SK-N-SH treated with all-trans-retinoic acid at 6 μM for 48 hours (cell line): Measurements from ENCODE around the gene NRDE2.

Experiments used
- ATAC-seq: fragments of 200-7000 bp; cut with Tn5 transposase; 3 replicates; pipeline ENCODE4 v1.9.1; 2020; ENCODE audit warnings: mild to moderate bottlenecking, moderate library complexity
- ARNTL ChIP-seq: fragments of 450-650 bp; formaldehyde crosslinking; IDR thresholded peaks from 2 replicates; pipeline ENCODE4 v1.5.0; 2020; ENCODE audit warnings: low read depth, mild to moderate bottlenecking, moderate library complexity, borderline replicate concordance
- CSDC2 ChIP-seq: fragments of 250-450 bp; sonication (Bioruptor Pico); IDR thresholded peaks from 2 replicates; pipeline ENCODE4 v1.5.0; 2020; ENCODE audit warnings: mild to moderate bottlenecking, moderate library complexity
- ESRRG ChIP-seq: fragments of 250-450 bp; sonication (Bioruptor Pico); IDR thresholded peaks from 2 replicates; pipeline ENCODE4 v1.6.1; 2021; ENCODE audit warnings: mild to moderate bottlenecking
- GLIS3 ChIP-seq: fragments of 250-450 bp; sonication (Bioruptor Pico); IDR thresholded peaks from 2 replicates; pipeline ENCODE4 v1.5.0; 2020; ENCODE audit warnings: mild to moderate bottlenecking, moderate library complexity
- ISL1 ChIP-seq: fragments of 250-450 bp; sonication (Bioruptor Pico); IDR thresholded peaks from 2 replicates; pipeline ENCODE4 v2.1.2; 2022; ENCODE audit warnings: mild to moderate bottlenecking, moderate library complexity
- OSR1 ChIP-seq: fragments of 250-450 bp; sonication (Bioruptor Pico); IDR thresholded peaks from 2 replicates; pipeline ENCODE4 v1.8.0; 2022; ENCODE audit warnings: moderate library complexity, mild to moderate bottlenecking, inconsistent platforms
- PPARA ChIP-seq: fragments of 250-450 bp; sonication (Bioruptor Pico); IDR thresholded peaks from 2 replicates; pipeline ENCODE4 v1.5.0; 2020; ENCODE audit warnings: mild to moderate bottlenecking, borderline replicate concordance
- RARB ChIP-seq: fragments of 250-450 bp; sonication (Bioruptor Pico); IDR thresholded peaks from 2 replicates; pipeline ENCODE4 v1.8.0; 2021; ENCODE audit warnings: mild to moderate bottlenecking, moderate library complexity
- SNAI2 ChIP-seq: fragments of 250-450 bp; sonication (Bioruptor Pico); IDR thresholded peaks from 2 replicates; pipeline ENCODE4 v1.5.0; 2020; ENCODE audit warnings: mild to moderate bottlenecking, moderate library complexity
- TCF4 ChIP-seq: fragments of 250-450 bp; sonication (Bioruptor Pico); IDR thresholded peaks from 2 replicates; pipeline ENCODE4 v1.8.0; 2021; ENCODE audit warnings: mild to moderate bottlenecking, moderate library complexity, borderline replicate concordance
- TOX ChIP-seq: fragments of 250-450 bp; sonication (Bioruptor Pico); IDR thresholded peaks from 2 replicates; pipeline ENCODE4 v1.8.0; 2021; ENCODE audit warnings: mild to moderate bottlenecking, moderate library complexity, borderline replicate concordance
- ZC3H10 ChIP-seq: fragments of 250-450 bp; sonication (Bioruptor Pico); IDR thresholded peaks from 2 replicates; pipeline ENCODE4 v1.5.1; 2021; ENCODE audit warnings: mild to moderate bottlenecking, moderate library complexity
- ZFP30 ChIP-seq: fragments of 450-650 bp; formaldehyde crosslinking; IDR thresholded peaks from 2 replicates; pipeline ENCODE4 v1.5.0; 2022; ENCODE audit warnings: mild to moderate bottlenecking, moderate library complexity
- ZNF565 ChIP-seq: fragments of 450-650 bp; formaldehyde crosslinking; conservative IDR thresholded peaks from 2 replicates; pipeline ENCODE4 v1.5.0; 2020; ENCODE audit warnings: low read depth, mild to moderate bottlenecking, moderate library complexity
- ZNF70 ChIP-seq: fragments of 450-650 bp; formaldehyde crosslinking; IDR thresholded peaks from 2 replicates; pipeline ENCODE4 v1.5.0; 2020; ENCODE audit warnings: mild to moderate bottlenecking, moderate library complexity
- ZNF8 ChIP-seq: fragments of 450-650 bp; formaldehyde crosslinking; IDR thresholded peaks from 2 replicates; pipeline ENCODE4 v1.5.0; 2020; ENCODE audit warnings: mild to moderate bottlenecking, moderate library complexity
- TF ChIP-seq, protein P1 (sequence below): fragments of 250-450 bp; sonication (Bioruptor Pico); IDR thresholded peaks from 2 replicates; pipeline ENCODE4 v1.5.0; 2020; ENCODE audit warnings: mild to moderate bottlenecking, moderate library complexity
- TF ChIP-seq, protein P2 (sequence below): fragments of 250-450 bp; sonication (Bioruptor Pico); IDR thresholded peaks from 2 replicates; pipeline ENCODE4 v1.5.1; 2021; ENCODE audit warnings: mild to moderate bottlenecking, moderate library complexity
- TF ChIP-seq, protein P3 (sequence below): fragments of 250-450 bp; sonication (Bioruptor Pico); IDR thresholded peaks from 2 replicates; pipeline ENCODE4 v1.8.0; 2020; ENCODE audit warnings: mild to moderate bottlenecking, moderate library complexity, borderline replicate concordance
- TF ChIP-seq, protein P4 (sequence below): fragments of 250-450 bp; sonication (Bioruptor Pico); IDR thresholded peaks from 2 replicates; pipeline ENCODE4 v1.8.0; 2021; ENCODE audit warnings: low read depth, mild to moderate bottlenecking, moderate library complexity, borderline replicate concordance

Gene NRDE2

DNA sequence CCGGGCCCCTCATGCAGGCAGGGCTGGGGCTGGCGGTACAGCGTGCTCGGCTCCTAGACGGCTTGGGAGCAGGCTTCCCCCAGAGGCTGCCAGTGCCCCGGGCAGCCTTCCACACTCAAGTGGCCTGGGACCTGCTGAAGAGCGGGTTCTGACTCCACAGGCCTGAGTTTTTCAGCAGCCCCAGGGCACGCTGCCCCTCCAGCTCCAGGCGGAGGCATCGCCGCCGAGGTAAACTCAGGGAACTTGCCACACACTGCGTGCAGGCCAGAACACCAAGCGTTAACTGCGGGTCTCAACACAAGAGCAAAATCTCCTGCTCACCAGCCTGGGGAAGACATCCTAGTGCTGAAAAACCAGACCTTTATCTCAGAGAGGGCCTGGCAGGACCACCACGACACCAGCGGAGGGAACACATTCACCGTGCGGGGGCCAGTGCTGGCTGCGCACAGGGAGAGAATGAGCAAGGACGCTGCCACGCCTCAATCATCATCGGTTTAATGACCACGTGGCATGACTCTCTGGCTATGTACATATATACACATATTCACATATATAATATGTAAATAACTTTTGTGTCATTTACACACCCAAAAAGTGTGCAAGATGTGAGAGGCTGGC lies 54.1 kb downstream of the NRDE2 start:
- no peak for ATAC-seq
- TF ChIP-seq OSR1 (CRISPR knock-in tag) (no peak), TCF4 (CRISPR knock-in tag) (no peak), ARNTL (CRISPR knock-in tag) (no peak), CSDC2 (CRISPR knock-in tag) (no peak), ISL1 (CRISPR knock-in tag) (no peak), RARB (CRISPR knock-in tag) (no peak), ZC3H10 (CRISPR knock-in tag) (no peak), ZNF70 (no peak), SNAI2 (CRISPR knock-in tag) (no peak), ZFP30 (CRISPR knock-in tag) (no peak)
- TF ChIP-seq, protein P1, sequence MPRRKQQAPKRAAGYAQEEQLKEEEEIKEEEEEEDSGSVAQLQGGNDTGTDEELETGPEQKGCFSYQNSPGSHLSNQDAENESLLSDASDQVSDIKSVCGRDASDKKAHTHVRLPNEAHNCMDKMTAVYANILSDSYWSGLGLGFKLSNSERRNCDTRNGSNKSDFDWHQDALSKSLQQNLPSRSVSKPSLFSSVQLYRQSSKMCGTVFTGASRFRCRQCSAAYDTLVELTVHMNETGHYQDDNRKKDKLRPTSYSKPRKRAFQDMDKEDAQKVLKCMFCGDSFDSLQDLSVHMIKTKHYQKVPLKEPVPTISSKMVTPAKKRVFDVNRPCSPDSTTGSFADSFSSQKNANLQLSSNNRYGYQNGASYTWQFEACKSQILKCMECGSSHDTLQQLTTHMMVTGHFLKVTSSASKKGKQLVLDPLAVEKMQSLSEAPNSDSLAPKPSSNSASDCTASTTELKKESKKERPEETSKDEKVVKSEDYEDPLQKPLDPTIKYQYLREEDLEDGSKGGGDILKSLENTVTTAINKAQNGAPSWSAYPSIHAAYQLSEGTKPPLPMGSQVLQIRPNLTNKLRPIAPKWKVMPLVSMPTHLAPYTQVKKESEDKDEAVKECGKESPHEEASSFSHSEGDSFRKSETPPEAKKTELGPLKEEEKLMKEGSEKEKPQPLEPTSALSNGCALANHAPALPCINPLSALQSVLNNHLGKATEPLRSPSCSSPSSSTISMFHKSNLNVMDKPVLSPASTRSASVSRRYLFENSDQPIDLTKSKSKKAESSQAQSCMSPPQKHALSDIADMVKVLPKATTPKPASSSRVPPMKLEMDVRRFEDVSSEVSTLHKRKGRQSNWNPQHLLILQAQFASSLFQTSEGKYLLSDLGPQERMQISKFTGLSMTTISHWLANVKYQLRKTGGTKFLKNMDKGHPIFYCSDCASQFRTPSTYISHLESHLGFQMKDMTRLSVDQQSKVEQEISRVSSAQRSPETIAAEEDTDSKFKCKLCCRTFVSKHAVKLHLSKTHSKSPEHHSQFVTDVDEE (CRISPR knock-in tag): no peak
- TF ChIP-seq, protein P2, sequence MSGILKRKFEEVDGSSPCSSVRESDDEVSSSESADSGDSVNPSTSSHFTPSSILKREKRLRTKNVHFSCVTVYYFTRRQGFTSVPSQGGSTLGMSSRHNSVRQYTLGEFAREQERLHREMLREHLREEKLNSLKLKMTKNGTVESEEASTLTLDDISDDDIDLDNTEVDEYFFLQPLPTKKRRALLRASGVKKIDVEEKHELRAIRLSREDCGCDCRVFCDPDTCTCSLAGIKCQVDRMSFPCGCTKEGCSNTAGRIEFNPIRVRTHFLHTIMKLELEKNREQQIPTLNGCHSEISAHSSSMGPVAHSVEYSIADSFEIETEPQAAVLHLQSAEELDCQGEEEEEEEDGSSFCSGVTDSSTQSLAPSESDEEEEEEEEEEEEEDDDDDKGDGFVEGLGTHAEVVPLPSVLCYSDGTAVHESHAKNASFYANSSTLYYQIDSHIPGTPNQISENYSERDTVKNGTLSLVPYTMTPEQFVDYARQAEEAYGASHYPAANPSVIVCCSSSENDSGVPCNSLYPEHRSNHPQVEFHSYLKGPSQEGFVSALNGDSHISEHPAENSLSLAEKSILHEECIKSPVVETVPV (CRISPR knock-in tag): no peak

DNA sequence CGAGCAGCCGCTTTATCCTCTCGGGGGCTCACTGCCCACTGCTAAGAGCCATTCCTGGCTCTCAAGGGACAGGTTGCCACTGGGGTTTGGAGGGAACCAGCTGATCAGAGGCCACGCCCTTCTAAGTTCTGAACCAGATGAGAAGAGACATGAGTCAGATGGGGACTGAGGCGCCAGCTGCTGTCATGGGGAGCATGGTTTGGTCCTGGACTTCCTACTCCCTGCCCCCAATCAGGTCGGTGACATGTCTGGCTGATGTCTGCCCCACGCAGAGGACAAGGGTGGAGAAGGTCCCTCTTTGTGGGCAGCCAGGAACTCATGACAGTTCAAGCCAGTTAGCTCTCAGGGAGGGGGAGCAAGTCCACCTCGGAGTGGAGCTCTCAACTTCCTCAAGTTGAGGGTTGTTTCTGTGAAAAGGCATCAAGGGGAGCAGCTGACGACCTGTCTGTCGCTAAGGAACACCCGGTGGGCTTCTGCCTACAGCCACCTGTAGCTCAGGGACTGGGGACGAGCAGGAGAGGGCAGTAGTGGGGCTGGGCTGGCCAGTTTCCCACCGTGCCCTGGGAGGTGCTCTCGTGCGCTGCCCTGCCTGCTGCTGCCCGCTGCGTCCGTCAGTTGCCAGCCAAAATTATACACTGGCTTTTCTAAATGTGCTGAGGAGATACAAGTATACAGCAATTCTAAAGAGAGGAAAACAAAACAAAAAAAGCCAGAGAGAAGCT lies 54.9 kb downstream of the NRDE2 start:
- TF ChIP-seq RARB (CRISPR knock-in tag) (no peak), ZNF8 (CRISPR knock-in tag) (no peak), ISL1 (CRISPR knock-in tag) (no peak), PPARA (CRISPR knock-in tag) (no peak), ESRRG (CRISPR knock-in tag) (no peak), ZNF565 (no peak), ARNTL (CRISPR knock-in tag) (no peak), ZFP30 (CRISPR knock-in tag) (no peak)
- no peak for ATAC-seq

DNA sequence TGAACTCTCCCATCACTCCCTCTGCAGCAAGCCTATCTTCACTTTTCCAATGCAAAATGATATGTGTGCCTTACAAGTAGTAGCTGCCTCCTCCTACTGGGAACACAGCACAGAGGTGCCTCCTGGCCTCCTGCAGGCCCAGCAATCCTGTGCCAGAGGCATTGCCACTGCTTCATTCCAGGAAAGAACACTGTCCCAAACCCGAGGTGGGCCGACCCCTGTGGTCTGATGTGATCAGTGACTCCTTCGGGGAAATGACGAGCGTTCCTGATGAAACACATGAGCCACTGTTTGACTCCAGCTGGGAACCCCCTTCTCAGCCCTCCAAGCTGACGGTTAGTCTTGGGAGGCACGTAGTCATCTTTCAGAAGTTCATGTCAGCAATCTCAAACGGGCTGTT lies 55.9 kb downstream of the NRDE2 start:
- ATAC-seq: peak; percentile 9
- TF ChIP-seq TCF4 (CRISPR knock-in tag) (no peak), ZC3H10 (CRISPR knock-in tag) (no peak), PPARA (CRISPR knock-in tag) (no peak), OSR1 (CRISPR knock-in tag) (no peak), ESRRG (CRISPR knock-in tag) (no peak), RARB (CRISPR knock-in tag) (no peak), TOX (CRISPR knock-in tag) (no peak), GLIS3 (CRISPR knock-in tag) (no peak), ZNF70 (no peak), ISL1 (CRISPR knock-in tag) (no peak), ARNTL (CRISPR knock-in tag) (no peak), ZNF565 (no peak), ZNF8 (CRISPR knock-in tag) (no peak), ZFP30 (CRISPR knock-in tag) (no peak)
- TF ChIP-seq, protein P3, sequence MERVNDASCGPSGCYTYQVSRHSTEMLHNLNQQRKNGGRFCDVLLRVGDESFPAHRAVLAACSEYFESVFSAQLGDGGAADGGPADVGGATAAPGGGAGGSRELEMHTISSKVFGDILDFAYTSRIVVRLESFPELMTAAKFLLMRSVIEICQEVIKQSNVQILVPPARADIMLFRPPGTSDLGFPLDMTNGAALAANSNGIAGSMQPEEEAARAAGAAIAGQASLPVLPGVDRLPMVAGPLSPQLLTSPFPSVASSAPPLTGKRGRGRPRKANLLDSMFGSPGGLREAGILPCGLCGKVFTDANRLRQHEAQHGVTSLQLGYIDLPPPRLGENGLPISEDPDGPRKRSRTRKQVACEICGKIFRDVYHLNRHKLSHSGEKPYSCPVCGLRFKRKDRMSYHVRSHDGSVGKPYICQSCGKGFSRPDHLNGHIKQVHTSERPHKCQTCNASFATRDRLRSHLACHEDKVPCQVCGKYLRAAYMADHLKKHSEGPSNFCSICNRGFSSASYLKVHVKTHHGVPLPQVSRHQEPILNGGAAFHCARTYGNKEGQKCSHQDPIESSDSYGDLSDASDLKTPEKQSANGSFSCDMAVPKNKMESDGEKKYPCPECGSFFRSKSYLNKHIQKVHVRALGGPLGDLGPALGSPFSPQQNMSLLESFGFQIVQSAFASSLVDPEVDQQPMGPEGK: no peak
- TF ChIP-seq, protein P2 (CRISPR knock-in tag): no peak
- TF ChIP-seq, protein P4, sequence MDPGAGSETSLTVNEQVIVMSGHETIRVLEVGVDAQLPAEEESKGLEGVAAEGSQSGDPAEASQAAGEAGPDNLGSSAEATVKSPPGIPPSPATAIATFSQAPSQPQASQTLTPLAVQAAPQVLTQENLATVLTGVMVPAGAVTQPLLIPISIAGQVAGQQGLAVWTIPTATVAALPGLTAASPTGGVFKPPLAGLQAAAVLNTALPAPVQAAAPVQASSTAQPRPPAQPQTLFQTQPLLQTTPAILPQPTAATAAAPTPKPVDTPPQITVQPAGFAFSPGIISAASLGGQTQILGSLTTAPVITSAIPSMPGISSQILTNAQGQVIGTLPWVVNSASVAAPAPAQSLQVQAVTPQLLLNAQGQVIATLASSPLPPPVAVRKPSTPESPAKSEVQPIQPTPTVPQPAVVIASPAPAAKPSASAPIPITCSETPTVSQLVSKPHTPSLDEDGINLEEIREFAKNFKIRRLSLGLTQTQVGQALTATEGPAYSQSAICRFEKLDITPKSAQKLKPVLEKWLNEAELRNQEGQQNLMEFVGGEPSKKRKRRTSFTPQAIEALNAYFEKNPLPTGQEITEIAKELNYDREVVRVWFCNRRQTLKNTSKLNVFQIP (CRISPR knock-in tag): no peak
- TF ChIP-seq, all 23 proteins: peak for 0
